PFSK-1 (cell line): ENCODE measurements around the gene PIGL.

ENCODE experiments used
- FOXP2 ChIP-seq: optimal IDR thresholded peaks from 2 replicates; pipeline ENCODE3; 2011; ENCODE audit warnings: borderline replicate concordance, control low read depth, inconsistent platforms; ENCODE audit not compliant: insufficient read depth; ENCODE audit errors: extremely low read length, extremely low read depth
- POLR2AphosphoS5 ChIP-seq: IDR thresholded peaks from 2 replicates; pipeline ENCODE4 v1.6.1; 2012; ENCODE audit warnings: low read depth, mild to moderate bottlenecking, control low read depth, low read length, moderate library complexity
- SIN3A ChIP-seq: IDR thresholded peaks from 2 replicates; pipeline ENCODE4 v1.6.1; 2012; ENCODE audit warnings: mild to moderate bottlenecking, low read length, moderate library complexity, borderline replicate concordance; ENCODE audit not compliant: insufficient read depth
- TAF1 ChIP-seq: IDR thresholded peaks from 2 replicates; pipeline ENCODE4 v1.6.1; 2012; ENCODE audit warnings: low read length, control low read depth, borderline replicate concordance; ENCODE audit not compliant: insufficient read depth
- TF ChIP-seq, protein P1 (sequence below), 2 experiments: IDR thresholded peaks; 2 replicates each; pipeline versions ENCODE4 v1.6.1 to v1.8.0; 2011 to 2012; ENCODE audit warnings: low read depth in 2 of 2, low read length in 2 of 2, control low read depth in 1 of 2, inconsistent platforms in 1 of 2, mild to moderate bottlenecking in 1 of 2, moderate library complexity in 1 of 2; ENCODE audit not compliant: insufficient read depth in 1 of 2

PIGL gene

GRCh38 chr17:16211590-16211989 lies 5.4 kb upstream of the PIGL start:
- TF ChIP-seq TAF1: no peak
- no peak for TF ChIP-seq FOXP2
- TF ChIP-seq, protein P1, sequence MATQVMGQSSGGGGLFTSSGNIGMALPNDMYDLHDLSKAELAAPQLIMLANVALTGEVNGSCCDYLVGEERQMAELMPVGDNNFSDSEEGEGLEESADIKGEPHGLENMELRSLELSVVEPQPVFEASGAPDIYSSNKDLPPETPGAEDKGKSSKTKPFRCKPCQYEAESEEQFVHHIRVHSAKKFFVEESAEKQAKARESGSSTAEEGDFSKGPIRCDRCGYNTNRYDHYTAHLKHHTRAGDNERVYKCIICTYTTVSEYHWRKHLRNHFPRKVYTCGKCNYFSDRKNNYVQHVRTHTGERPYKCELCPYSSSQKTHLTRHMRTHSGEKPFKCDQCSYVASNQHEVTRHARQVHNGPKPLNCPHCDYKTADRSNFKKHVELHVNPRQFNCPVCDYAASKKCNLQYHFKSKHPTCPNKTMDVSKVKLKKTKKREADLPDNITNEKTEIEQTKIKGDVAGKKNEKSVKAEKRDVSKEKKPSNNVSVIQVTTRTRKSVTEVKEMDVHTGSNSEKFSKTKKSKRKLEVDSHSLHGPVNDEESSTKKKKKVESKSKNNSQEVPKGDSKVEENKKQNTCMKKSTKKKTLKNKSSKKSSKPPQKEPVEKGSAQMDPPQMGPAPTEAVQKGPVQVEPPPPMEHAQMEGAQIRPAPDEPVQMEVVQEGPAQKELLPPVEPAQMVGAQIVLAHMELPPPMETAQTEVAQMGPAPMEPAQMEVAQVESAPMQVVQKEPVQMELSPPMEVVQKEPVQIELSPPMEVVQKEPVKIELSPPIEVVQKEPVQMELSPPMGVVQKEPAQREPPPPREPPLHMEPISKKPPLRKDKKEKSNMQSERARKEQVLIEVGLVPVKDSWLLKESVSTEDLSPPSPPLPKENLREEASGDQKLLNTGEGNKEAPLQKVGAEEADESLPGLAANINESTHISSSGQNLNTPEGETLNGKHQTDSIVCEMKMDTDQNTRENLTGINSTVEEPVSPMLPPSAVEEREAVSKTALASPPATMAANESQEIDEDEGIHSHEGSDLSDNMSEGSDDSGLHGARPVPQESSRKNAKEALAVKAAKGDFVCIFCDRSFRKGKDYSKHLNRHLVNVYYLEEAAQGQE (IDR thresholded peaks at IDR 0.05; ENCODE audit: insufficient read depth in 1 of 2, low read depth in 2 of 2, low read length in 2 of 2): no peak
- no peak for TF ChIP-seq POLR2AphosphoS5
- no peak for TF ChIP-seq SIN3A

- TF ChIP-seq TAF1 (no peak), POLR2AphosphoS5 (no peak), FOXP2 (no peak), SIN3A (no peak)
- TF ChIP-seq, protein P1 (IDR thresholded peaks at IDR 0.05; ENCODE audit: insufficient read depth in 1 of 2, low read depth in 2 of 2, low read length in 2 of 2): no peak
Measured at GRCh38 chr17:16212793-16213192, 4.2 kb upstream of the PIGL start.

DNA sequence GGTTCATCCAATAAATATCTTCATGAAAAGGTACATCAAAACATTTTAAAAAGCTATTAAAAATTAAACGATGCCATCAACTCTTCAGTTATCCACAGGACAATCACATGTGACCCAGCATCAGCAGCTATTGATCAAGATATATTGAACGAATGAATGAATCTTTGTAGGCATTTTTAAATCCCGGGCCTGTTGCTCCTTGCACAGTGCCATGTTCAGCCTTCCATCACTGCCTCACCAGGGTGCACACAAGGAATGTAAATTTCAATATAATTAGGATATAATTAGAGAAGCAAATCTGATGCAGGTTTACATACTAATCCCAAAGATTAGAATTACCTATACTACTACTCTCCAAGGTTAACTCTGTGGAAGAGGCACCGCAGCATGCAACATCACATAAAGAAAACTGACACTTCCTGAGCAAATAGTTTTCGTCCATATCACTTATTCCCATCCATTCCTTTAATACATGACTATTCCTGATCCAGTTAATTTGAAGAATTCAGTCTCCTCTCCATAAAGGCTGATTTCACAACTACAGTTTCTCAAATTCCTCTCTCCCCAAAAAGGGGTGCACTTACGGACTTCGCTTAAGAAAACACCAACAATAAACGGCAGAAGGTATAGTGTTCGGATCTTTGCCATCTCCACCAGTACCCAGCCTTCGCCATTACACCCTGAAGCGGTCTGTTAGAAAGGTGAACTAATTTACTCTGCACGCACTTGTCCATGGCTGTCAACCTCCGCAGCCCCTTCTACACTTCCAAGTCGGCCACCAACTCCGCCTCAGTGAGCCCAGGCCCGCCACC lies 2.6 kb upstream of the PIGL start:
- TF ChIP-seq TAF1: no peak
- TF ChIP-seq, protein P1 (IDR thresholded peaks at IDR 0.05; ENCODE audit: insufficient read depth in 1 of 2, low read depth in 2 of 2, low read length in 2 of 2): no peak
- TF ChIP-seq POLR2AphosphoS5: no peak
- no peak for TF ChIP-seq SIN3A

DNA sequence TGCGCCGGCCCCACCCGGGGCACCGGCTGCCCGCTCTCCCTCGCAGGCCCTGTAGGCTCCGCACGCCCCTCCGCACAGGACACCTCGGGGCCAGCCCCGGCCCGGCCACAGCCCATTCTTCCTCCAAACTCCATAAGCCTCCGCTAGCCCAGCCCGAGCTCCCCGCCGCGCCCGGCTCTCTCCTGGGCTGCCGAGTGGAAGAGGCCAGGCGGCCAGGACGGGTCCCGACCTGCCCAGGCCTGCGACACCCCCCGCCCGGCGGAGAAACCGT lies 2.1 kb upstream of the PIGL start:
- TF ChIP-seq TAF1 (no peak), SIN3A (no peak; the same call in 1 of the 2 replicates), FOXP2 (no peak), POLR2AphosphoS5 (no peak)
- TF ChIP-seq, protein P1 (IDR thresholded peaks at IDR 0.05; ENCODE audit: insufficient read depth in 1 of 2, low read depth in 2 of 2, low read length in 2 of 2): no peak
